Stimulated activated naive CD4-positive, alpha-beta T cell treated with Interleukin-2 at 50 U/mL for 16 hours (primary cell): ENCODE data around the gene MEGF11.

ENCODE experiments used
- DNase-seq: peaks from one replicate; lab custom pipeline; 2025; lab: John Stamatoyannopoulos, UW

MEGF11 gene

GRCh38 chr15:66170042-66170441 is 83.5 kb downstream of the MEGF11 start:
- no peak for DNase-seq

GRCh38 chr15:66169625-66170024 is 83.9 kb downstream of the MEGF11 start:
- DNase-seq = no peak

GRCh38 chr15:66169023-66169422 is 84.5 kb downstream of the MEGF11 start:
- DNase-seq = no peak

- DNase-seq = no peak
Measured at GRCh38 chr15:66167854-66168253, 85.7 kb downstream of the MEGF11 start.

GRCh38 chr15:66165856-66166255 is 87.7 kb downstream of the MEGF11 start:
- no peak for DNase-seq

- no peak for DNase-seq
Measured at GRCh38 chr15:66164788-66165187, 88.8 kb downstream of the MEGF11 start.

GRCh38 chr15:66163553-66163952 is 90.0 kb downstream of the MEGF11 start:
- DNase-seq = no peak

GRCh38 chr15:66162286-66162685 is 91.3 kb downstream of the MEGF11 start:
- DNase-seq = no peak

GRCh38 chr15:66161575-66162118 is 91.9 kb downstream of the MEGF11 start:
- DNase-seq = no peak

GRCh38 chr15:66161108-66161507 is 92.4 kb downstream of the MEGF11 start:
- DNase-seq = no peak

- DNase-seq = no peak
Measured at GRCh38 chr15:66157507-66157906, 96.0 kb downstream of the MEGF11 start.

- DNase-seq = no peak
Measured at GRCh38 chr15:66156310-66156975, 97.1 kb downstream of the MEGF11 start.

GRCh38 chr15:66155065-66155464 is 98.5 kb downstream of the MEGF11 start:
- no peak for DNase-seq

GRCh38 chr15:66154581-66154980 is 99.0 kb downstream of the MEGF11 start:
- no peak for DNase-seq

GRCh38 chr15:66153549-66154415 is 99.8 kb downstream of the MEGF11 start:
- DNase-seq = no peak

GRCh38 chr15:66152650-66153049 is 100.9 kb downstream of the MEGF11 start:
- no peak for DNase-seq

GRCh38 chr15:66151809-66152208 is 101.7 kb downstream of the MEGF11 start:
- DNase-seq = no peak

GRCh38 chr15:66149871-66150270 is 103.7 kb downstream of the MEGF11 start:
- no peak for DNase-seq

- no peak for DNase-seq
Measured at GRCh38 chr15:66148187-66148586, 105.4 kb downstream of the MEGF11 start.

- DNase-seq = no peak
Measured at GRCh38 chr15:66147440-66147839, 106.1 kb downstream of the MEGF11 start.

GRCh38 chr15:66145726-66146182 is 107.8 kb downstream of the MEGF11 start:
- no peak for DNase-seq

GRCh38 chr15:66144978-66145725 is 108.4 kb downstream of the MEGF11 start:
- DNase-seq = no peak
